T-cell (primary cell): ENCODE measurements around the gene VPS16. TPM values are rescaled to one million over a fixed set of nuclear protein-coding genes. Genes with fewer than 3 reads are reported as not detected.

Experiments used
- ATAC-seq, 4 experiments: fragments of 200-7000 bp in 3 of 4; fragments of 150-1000 bp in 1 of 4; cut with Tn5 transposase; replicated peaks in 1 of 4; 1 replicate in 3 of 4; 2 replicates in 1 of 4; pipeline ENCODE4 v1.10.0; 2021; ENCODE audit warnings: moderate library complexity in 3 of 4, mild to moderate bottlenecking in 2 of 4, moderate number of reproducible peaks in 1 of 4
- CTCF ChIA-PET, 2 donors: fragments of 300-600 bp; sonication (Branson Sonifier 250); formaldehyde crosslinking; loops; one replicate each; lab custom pipeline; 2022; ENCODE audit warnings: antibody characterized with exemption in 2 of 2; lab: Charles Lee
- POLR2A ChIA-PET, 2 donors: fragments of 300-600 bp; sonication (Branson Sonifier 250); formaldehyde crosslinking; loops; one replicate each; lab custom pipeline; 2022; ENCODE audit warnings: antibody characterized with exemption in 2 of 2; lab: Charles Lee
- DNase-seq, 35 experiments: peaks; one replicate each; pipeline versions ENCODE4 v3.0.0 to v3.0.0-alpha.2; 2013 to 2023
- H3K27ac ChIP-seq: one replicate; pipeline ENCODE4 v1.5.1; 2013; ENCODE audit warnings: low read length
- H3K27me3 ChIP-seq, 2 experiments: replicated peaks in 1 of 2; 1 replicate in 1 of 2; 2 replicates in 1 of 2; pipeline versions ENCODE4 v1.6.1 to v1.7.0; 2013; ENCODE audit warnings: low read length in 1 of 2, mixed read lengths in 1 of 2; ENCODE audit not compliant: control insufficient read depth in 2 of 2, insufficient read depth in 2 of 2; ENCODE audit errors: extremely low read depth in 1 of 2
- H3K36me3 ChIP-seq, 2 donors: 1 replicate in 1 of 2; 2 replicates in 1 of 2; pipeline versions ENCODE4 v1.6.1 to v1.7.0; 2013; ENCODE audit warnings: low read length in 1 of 2; ENCODE audit not compliant: control insufficient read depth in 2 of 2, insufficient read depth in 1 of 2; ENCODE audit errors: extremely low read depth in 1 of 2
- H3K4me1 ChIP-seq, 2 experiments: 1 replicate in 1 of 2; 2 replicates in 1 of 2; pipeline versions ENCODE4 v1.6.1 to v1.7.0; 2013; ENCODE audit warnings: low read length in 2 of 2, mixed read lengths in 1 of 2; ENCODE audit not compliant: insufficient read depth in 2 of 2, control insufficient read depth in 1 of 2; ENCODE audit errors: extremely low read depth in 1 of 2
- H3K4me3 ChIP-seq, 2 donors: 1 replicate in 1 of 2; 2 replicates in 1 of 2; pipeline versions ENCODE4 v1.5.1 to v1.7.0; 2013; ENCODE audit warnings: mild to moderate bottlenecking in 2 of 2, low read length in 1 of 2, moderate library complexity in 1 of 2; ENCODE audit not compliant: control insufficient read depth in 1 of 2; ENCODE audit errors: extremely low read depth in 1 of 2
- H3K9me3 ChIP-seq: 2 replicates; pipeline ENCODE4 v1.7.0; 2013
- H3K27ac Mint-ChIP-seq, 2 donors: one replicate each; pipeline ENCODE4 v1.8.0; 2020 to 2021; ENCODE audit warnings: mild to moderate bottlenecking in 2 of 2, mixed read lengths in 2 of 2
- H3K27me3 Mint-ChIP-seq, 2 donors: one replicate each; pipeline ENCODE4 v1.8.0; 2021 to 2022; ENCODE audit warnings: mixed read lengths in 2 of 2
- H3K36me3 Mint-ChIP-seq: one replicate; pipeline ENCODE4 v1.8.0; 2021; ENCODE audit warnings: mixed read lengths
- H3K4me1 Mint-ChIP-seq, 3 donors: one replicate each; pipeline ENCODE4 v1.8.0; 2020 to 2022; ENCODE audit warnings: mixed read lengths in 3 of 3, mild to moderate bottlenecking in 1 of 3
- H3K4me3 Mint-ChIP-seq, 3 donors: one replicate each; pipeline ENCODE4 v1.8.0; 2020 to 2022; ENCODE audit warnings: mild to moderate bottlenecking in 3 of 3, mixed read lengths in 3 of 3, moderate library complexity in 3 of 3
- H3K9me3 Mint-ChIP-seq, 3 donors: one replicate each; pipeline ENCODE4 v1.8.0; 2020 to 2022; ENCODE audit warnings: mixed read lengths in 3 of 3
- WGBS: methylation state at CpG from one replicate; pipeline ENCODE4 v1.1.5; 2013; ENCODE audit warnings: missing lambda C conversion rate; ENCODE audit not compliant: insufficient coverage; 5-methylcytosine and 5-hydroxymethylcytosine counted together
- total RNA-seq, 35 experiments: library from RNA in 6 of 35; stranded (reverse) in 6 of 35; fragments of 120-200 nt in 1 of 35; gene quantifications; one replicate each; pipeline versions ENCODE4 v1.2.1 to v1.2.4 and lab custom pipeline; 2013 to 2026

VPS16 gene
- total RNA-seq, 5 donors from 2014 or later (not counting 1 experiment from before 2014, with no cell fraction given), result 44.5 to 72.2 (median 68.2) TPM

- Histone ChIP-seq H3K27me3 (no peaks in the 10 kb centered on the region), H3K27ac (no peak overlapping the region), H3K4me3 (no peak overlapping the region), H3K4me1 (peaks cover 8 to 13% of the 10 kb centered on the region in 2 experiments), H3K36me3 (peaks cover 0 to 5% of the 10 kb centered on the region in 2 donors), H3K9me3 (no peaks in the 10 kb centered on the region)
- no peaks in the 10 kb centered on the region for H3K27me3 Mint-ChIP-seq
- CTCF ChIA-PET, result interaction anchor here in 1 of 2 donors (0.6 to 0.7 kb wide), 3 partner anchors 16 to 435 kb away, joined by 3 to 4 read pairs (median 3); no protein-coding TSS in a partner anchor
- ATAC-seq, result no peak
- no peak overlapping the region for H3K27ac Mint-ChIP-seq
- H3K4me3 Mint-ChIP-seq, result no peak overlapping the region
- no peaks in the 10 kb centered on the region for H3K9me3 Mint-ChIP-seq
- H3K36me3 Mint-ChIP-seq, result peaks cover 16% of the 10 kb centered on the region
- DNase-seq, result no peak
- POLR2A ChIA-PET, result interaction anchor here in 1 of 2 donors (0.5 kb wide), 1 partner anchor 158 kb away, joined by 3 read pairs; no protein-coding TSS in a partner anchor
- peaks cover 65 to 71% (median 70%) of the 10 kb centered on the region in 3 donors for H3K4me1 Mint-ChIP-seq
- no CpG with 5 or more reads among the region's 7 CpGs for WGBS
Measured at GRCh38 chr20:2880650-2881049, 40.1 kb downstream of the VPS16 start.

DNA sequence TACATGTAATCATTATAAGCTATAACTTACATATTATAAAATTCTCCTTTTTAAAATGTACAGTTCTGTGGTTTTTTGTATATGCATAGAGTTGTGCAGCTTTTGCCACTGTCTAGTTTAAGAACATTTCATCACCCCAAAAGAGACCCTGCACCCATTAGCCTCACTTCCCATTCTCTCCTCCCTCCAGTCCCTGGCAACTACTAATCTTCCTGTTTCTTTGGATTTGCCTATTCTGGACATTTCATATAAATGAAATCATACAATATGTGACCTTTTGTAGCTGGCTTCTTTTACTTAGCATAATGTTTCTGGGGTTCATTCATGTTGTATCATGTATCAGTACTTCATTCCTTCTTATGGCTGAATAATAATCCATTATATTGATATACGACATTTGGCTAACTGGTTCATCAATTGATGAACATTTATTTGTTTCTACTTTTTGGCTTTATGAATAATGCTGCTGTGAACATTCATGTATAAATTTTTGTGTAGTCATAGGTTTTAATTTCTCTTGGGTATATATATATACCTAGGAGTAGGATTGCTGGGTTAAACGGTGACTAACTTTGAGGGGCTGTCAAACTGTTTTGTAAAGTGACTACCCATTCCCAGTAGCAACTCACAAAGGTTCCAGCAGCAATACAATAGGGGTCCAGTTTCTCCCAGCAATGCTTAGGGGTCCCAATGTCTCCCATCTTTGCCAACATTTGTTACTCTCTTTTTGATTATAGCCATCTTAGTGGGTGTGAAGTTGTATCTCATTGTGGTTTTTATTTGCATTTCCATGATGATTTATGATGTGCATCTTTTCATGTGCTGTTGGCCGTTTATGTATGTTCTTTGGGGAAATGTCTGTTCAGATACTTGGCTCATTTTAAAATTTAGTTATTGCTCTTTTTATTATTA is 43.4 kb downstream of the VPS16 start:
- Histone ChIP-seq H3K9me3 (no peaks in the 10 kb centered on the region), H3K36me3 (no peaks in the 10 kb centered on the region), H3K27ac (no peak overlapping the region), H3K4me1 (peaks cover 6 to 15% of the 10 kb centered on the region in 2 experiments), H3K27me3 (no peaks in the 10 kb centered on the region), H3K4me3 (no peak overlapping the region)
- ChIA-PET CTCF (interaction anchor here in 1 of 2 donors (0.6 kb wide), 1 partner anchor 428 kb away, joined by 3 read pairs; no protein-coding TSS in a partner anchor), POLR2A (no interaction called here)
- H3K36me3 Mint-ChIP-seq, result peaks cover 13% of the 10 kb centered on the region
- DNase-seq (no peak), ATAC-seq (no peak)
- no peaks in the 10 kb centered on the region for H3K27me3 Mint-ChIP-seq
- H3K9me3 Mint-ChIP-seq, result no peaks in the 10 kb centered on the region
- no peak overlapping the region for H3K27ac Mint-ChIP-seq
- no CpG with 5 or more reads among the region's 3 CpGs for WGBS
- H3K4me1 Mint-ChIP-seq, result peaks cover 69 to 71% (median 71%) of the 10 kb centered on the region in 3 donors
- no peak overlapping the region for H3K4me3 Mint-ChIP-seq

GRCh38 chr20:2887715-2888114 is 47.2 kb downstream of the VPS16 start:
- peak overlapping the region in 1 of 2 donors; percentile 23 for H3K27ac Mint-ChIP-seq
- Histone ChIP-seq H3K27me3 (no peaks in the 10 kb centered on the region), H3K36me3 (no peaks in the 10 kb centered on the region), H3K4me3 (no peak overlapping the region), H3K9me3 (no peaks in the 10 kb centered on the region), H3K27ac (no peak overlapping the region), H3K4me1 (peaks cover 4 to 6% of the 10 kb centered on the region in 2 experiments)
- ATAC-seq, result no peak
- POLR2A ChIA-PET, result no interaction called here
- WGBS, result 90% methylated on average over 2 of the region's 3 CpGs
- CTCF ChIA-PET, result interaction anchor here in 1 of 2 donors (0.6 kb wide), 1 partner anchor 185 kb away, joined by 3 read pairs; no protein-coding TSS in a partner anchor
- peaks cover 78 to 85% (median 79%) of the 10 kb centered on the region in 3 donors for H3K4me1 Mint-ChIP-seq
- DNase-seq, result no peak
- no peaks in the 10 kb centered on the region for H3K27me3 Mint-ChIP-seq
- no peaks in the 10 kb centered on the region for H3K9me3 Mint-ChIP-seq
- H3K4me3 Mint-ChIP-seq, result no peak overlapping the region
- peaks cover 19% of the 10 kb centered on the region for H3K36me3 Mint-ChIP-seq

DNA sequence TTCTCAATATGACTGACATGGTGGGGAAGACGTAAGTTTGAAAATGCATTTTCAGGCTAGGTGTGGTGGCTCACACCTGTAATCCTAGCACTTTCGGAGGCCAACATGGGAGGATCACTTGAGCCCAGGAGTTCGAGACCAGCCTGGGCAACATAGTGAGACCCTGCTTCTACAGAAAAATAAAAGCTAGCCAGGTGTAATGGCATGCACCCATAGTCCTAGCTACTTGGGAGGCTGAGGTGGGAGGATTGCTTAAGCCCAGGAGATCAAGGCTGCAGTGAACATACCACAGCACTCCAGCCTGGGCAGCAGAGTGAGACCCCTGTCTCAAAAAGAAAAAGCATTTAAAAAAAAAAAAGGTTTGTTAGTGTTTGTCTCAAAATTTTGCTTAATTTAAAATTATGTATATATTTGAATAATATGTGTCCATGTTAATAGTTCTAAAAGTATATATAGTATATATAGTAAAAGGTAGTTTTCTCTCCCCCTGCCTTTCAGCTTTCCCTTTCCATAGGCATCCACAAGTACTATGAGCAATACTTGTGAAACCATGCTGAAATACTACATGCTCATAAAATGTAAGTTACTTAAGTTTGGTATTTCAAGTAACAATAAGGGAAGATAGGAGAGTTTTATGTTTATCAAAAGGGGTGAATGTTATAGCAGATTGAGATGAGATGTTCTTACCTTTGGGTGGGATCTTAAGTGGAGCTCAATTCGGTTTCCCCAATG is 47.8 kb downstream of the VPS16 start:
- Histone ChIP-seq H3K4me1 (peaks cover 4 to 6% of the 10 kb centered on the region in 2 experiments), H3K27ac (no peak overlapping the region), H3K36me3 (no peaks in the 10 kb centered on the region), H3K4me3 (no peak overlapping the region), H3K9me3 (no peaks in the 10 kb centered on the region), H3K27me3 (no peaks in the 10 kb centered on the region)
- Mint-ChIP-seq H3K36me3 (peaks cover 22% of the 10 kb centered on the region), H3K4me1 (peaks cover 78 to 90% (median 80%) of the 10 kb centered on the region in 3 donors), H3K4me3 (no peak overlapping the region), H3K27ac (peak overlapping the region; percentile 8 to 23), H3K9me3 (no peaks in the 10 kb centered on the region), H3K27me3 (no peaks in the 10 kb centered on the region)
- ChIA-PET CTCF (no interaction called here), POLR2A (no interaction called here)
- DNase-seq (no peak), ATAC-seq (no peak)
- WGBS, result 100% methylated on average over 2 of the region's 4 CpGs

GRCh38 chr20:2889209-2889608 is 48.7 kb downstream of the VPS16 start:
- H3K36me3 ChIP-seq, result no peaks in the 10 kb centered on the region
- H3K4me1 Mint-ChIP-seq, result peaks cover 72 to 83% (median 74%) of the 10 kb centered on the region in 3 donors

GRCh38 chr20:2889797-2890196 is 49.3 kb downstream of the VPS16 start:
- CTCF ChIA-PET, result no interaction called here
- no peak for DNase-seq

More at GRCh38 chr20:2889209-2889608, 48.7 kb downstream of the VPS16 start:
- peaks cover 0 to 2% (median 0%) of the 10 kb centered on the region in 3 donors for H3K9me3 Mint-ChIP-seq
- Histone ChIP-seq H3K27ac (no peak overlapping the region), H3K4me1 (peaks cover 4 to 6% of the 10 kb centered on the region in 2 experiments), H3K9me3 (no peaks in the 10 kb centered on the region), H3K4me3 (no peak overlapping the region), H3K27me3 (no peaks in the 10 kb centered on the region)
- no CpG with 5 or more reads among the region's 1 CpG for WGBS
- H3K27me3 Mint-ChIP-seq, result no peaks in the 10 kb centered on the region
- DNase-seq (no peak), ATAC-seq (no peak)
- H3K27ac Mint-ChIP-seq, result no peak overlapping the region
- ChIA-PET CTCF (no interaction called here), POLR2A (no interaction called here)
- no peak overlapping the region for H3K4me3 Mint-ChIP-seq
- H3K36me3 Mint-ChIP-seq, result peaks cover 20% of the 10 kb centered on the region

More at GRCh38 chr20:2889797-2890196, 49.3 kb downstream of the VPS16 start:
- 100% methylated on average over 1 of the region's 3 CpGs for WGBS
- Histone ChIP-seq H3K27ac (no peak overlapping the region), H3K9me3 (no peaks in the 10 kb centered on the region), H3K27me3 (no peaks in the 10 kb centered on the region), H3K4me3 (no peak overlapping the region), H3K36me3 (no peaks in the 10 kb centered on the region), H3K4me1 (peaks cover 4 to 6% of the 10 kb centered on the region in 2 experiments)
- Mint-ChIP-seq H3K9me3 (peaks cover 0 to 3% (median 0%) of the 10 kb centered on the region in 3 donors), H3K4me3 (no peak overlapping the region), H3K27ac (no peak overlapping the region), H3K36me3 (peaks cover 23% of the 10 kb centered on the region), H3K4me1 (peaks cover 69 to 77% (median 71%) of the 10 kb centered on the region in 3 donors), H3K27me3 (no peaks in the 10 kb centered on the region)
- POLR2A ChIA-PET, result no interaction called here
- no peak for ATAC-seq
